Left kidney (tissue), 2 donors: ENCODE data around the gene UAP1L1. TPM values are rescaled to one million over a fixed set of nuclear protein-coding genes. Genes with fewer than 3 reads are reported as not detected.

Experiments used
- DNase-seq: peaks from one replicate; pipeline ENCODE4 v3.0.0-alpha.2; 2013
- polyA plus RNA-seq: library from polyadenylated mRNA; unstranded; fragments of 120-200 nt; gene quantifications from one replicate; pipeline ENCODE4 v1.2.1, GENCODE V29; 2013; ENCODE audit not compliant: insufficient read length

Gene UAP1L1
- polyA plus RNA-seq, 1 donor = 6.9 TPM

GRCh38 chr9:137095664-137096517 lies 18.6 kb downstream of the UAP1L1 start:
- no peak for DNase-seq

DNA sequence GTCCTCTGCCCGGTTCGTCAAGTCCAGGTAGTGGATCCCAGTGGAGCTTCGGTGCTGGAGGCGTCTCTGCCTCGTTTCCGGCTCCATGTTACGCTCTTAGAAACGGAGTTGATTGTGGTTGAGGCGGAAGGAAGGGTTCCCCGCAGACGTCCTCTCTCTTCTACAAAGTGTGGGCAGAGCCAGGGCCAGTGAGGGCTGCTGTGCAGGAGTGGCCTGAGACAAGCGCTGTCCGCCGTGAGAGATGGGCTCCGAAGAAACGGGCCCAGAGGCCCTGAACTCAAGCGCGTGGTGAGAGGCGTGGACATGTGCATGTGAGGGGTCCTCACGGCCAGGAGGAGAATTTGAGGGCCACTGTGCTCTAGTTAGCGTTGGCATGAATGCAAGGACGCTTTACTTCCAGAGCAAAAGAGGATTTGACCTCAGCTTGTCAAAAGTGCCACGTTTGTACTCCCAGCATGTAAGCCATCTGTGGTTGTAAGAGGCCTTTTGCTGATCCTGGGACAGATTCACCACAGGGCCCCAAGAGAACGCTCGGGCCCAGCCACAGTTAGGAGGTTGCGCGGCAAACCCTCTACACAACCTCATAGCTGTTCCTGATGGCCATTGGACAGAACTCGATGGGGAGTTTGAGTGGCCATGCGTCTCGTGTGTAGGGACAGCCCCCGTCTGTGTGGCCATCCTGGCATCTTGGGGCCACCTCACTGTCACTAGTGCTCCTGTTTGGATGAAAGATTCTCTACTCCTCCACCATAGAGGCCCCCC lies 19.6 kb downstream of the UAP1L1 start:
- DNase-seq = no peak

DNA sequence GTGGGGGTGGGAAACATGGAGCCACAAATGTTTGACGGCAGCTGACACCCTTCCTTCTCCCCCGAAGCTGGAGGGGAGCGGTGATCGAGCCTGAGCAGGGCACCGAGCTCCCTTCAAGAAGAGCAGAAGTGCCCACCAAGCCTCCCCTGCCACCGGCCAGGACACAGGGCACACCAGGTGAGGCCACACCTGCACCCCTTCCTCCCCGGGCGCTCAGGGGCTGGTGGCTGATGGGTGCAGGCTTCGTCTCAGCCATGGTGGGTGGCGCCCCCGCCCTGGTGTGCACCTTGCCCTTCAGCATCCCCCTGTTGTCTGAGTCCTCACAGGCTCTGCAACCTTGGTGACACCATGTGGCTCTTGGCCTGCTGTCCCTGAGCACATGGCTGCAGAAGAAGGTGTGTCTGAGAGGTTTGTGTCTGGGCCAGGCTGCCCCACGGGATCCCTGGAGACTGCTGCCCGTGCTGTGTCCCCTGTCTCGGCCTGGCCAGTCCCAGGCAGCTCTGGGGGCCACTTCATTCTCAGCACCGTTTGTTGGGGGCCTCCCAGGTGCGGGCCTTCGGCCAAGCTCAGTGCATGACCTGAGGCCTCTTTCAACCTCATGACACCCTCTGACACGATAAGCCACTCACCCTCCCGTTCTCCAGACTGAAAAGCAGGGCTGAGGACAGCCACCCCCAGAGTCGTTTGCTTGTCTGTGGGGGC lies 20.6 kb downstream of the UAP1L1 start:
- no peak for DNase-seq

GRCh38 chr9:137099231-137099630 lies 21.9 kb downstream of the UAP1L1 start:
- DNase-seq = no peak

DNA sequence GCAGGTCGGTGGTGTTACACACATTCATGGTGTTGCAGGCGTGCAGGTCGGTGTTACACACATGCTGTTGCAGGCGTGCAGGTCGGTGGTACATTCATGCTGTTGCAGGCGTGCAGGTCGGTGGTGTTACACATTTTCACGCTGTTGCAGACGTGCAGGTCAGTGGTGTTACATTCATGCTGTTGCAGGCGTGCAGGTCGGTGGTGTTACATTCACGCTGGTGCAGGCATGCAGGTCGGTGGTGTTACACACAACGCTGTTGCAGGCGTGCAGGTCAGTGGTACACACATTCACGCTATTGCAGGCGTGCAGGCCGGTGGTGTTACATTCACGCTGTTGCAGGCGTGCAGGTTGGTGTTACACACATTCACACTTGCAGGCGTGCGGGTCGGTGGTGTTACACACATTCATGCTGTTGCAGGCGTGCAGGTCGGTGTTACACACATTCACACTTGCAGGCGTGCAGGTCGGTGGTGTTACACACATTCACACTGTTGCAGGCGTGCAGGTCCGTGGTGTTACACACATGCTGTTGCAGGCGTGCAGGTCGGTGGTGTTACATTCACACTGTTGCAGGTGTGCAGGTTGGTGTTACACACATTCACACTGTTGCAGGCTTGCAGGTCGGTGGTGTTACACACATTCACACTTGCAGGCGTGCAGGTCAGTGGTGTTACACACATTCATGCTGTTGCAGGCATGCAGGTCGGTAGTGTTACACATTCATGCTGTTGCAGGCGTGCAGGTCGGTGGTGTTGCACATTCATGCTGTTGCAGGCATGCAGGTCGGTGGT lies 26.1 kb downstream of the UAP1L1 start:
- DNase-seq = no peak

DNA sequence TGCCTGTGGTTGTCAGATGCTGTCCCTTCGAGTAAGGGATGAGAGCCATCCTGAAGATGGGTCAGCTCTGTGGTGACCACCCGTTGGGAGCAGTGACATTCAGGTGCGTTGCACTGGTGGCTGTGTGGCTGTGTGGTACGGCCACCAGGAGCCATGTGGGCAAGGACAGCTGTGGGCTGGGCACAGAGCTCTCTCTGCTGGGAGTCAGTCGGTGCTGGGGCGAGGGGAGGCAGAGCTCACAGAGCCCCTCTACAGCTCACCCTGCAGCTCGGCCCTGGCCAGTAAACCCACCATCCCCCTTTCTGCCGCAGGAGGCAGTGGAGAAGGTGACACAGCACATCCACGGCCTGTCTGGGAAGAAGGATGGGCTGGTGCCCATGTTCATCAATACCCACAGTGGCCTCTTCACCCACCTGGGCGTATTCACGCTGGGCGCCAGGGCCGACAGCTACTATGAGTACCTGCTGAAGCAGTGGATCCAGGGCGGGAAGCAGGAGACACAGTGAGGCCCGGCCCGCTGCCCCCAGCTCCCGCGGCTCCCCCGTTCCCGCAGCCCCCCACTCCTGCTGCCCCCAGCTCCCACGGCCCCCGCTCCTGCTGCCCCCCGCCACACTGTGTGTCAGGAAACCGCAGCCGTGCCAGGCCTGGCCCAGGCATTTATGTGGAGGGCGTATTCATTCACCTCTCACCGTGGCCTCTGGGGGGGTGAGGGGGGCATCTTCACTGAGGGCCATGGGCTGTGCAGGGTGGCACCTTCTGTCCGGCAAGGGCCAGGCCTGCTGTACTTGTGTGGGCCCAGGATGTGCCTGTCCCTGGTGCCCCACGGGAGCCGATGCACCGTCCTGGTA lies 28.7 kb downstream of the UAP1L1 start:
- DNase-seq = no peak

- no peak for DNase-seq
Observed at GRCh38 chr9:137106662-137107250, 29.4 kb downstream of the UAP1L1 start.

GRCh38 chr9:137107312-137107921 lies 30.1 kb downstream of the UAP1L1 start:
- DNase-seq = no peak

GRCh38 chr9:137107982-137108381 lies 30.7 kb downstream of the UAP1L1 start:
- no peak for DNase-seq

- DNase-seq = no peak
Observed at GRCh38 chr9:137108608-137109249, 31.4 kb downstream of the UAP1L1 start.

DNA sequence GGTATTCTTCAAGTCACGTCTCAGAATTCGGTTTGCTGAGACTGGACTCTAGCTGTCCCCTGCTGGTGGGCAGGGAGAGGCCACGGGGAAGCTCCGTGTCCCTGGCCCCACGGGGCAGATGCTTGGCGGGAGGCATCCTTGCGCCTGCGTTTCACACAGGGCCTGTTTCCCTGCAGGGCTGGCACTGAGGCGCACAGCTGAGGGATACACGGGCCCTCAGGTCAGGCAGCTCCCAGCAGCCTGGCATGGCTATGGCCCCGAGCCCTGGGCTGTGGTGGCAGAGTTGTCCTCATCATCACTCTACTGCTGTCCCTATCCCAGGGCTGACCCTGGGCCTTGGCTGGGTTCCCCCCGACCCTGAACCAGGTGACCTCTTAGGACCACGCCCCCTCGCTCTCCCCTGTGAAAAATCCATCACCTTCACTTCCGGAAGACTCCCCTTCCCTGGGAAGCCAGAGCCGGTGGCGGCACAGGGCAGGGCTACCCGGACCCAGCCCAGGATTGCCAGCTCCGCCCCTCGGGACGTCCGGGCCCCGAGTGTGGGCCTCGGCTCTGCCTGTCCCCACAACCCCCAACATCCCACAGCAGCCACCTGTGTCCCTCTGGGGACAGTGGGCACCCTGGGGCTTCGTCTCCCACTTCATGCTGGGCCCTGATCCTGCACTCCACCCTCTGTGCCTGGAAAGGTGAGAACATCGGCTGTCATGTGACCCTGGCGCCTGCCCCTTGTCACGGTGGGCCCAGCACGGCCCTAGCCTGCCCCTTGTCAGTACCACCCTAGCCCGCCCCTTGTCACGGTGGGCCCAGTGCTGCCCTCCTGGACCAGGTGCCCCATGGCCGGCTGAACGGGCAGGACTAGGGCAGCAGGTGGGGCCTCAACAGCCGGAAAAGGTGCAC lies 32.2 kb downstream of the UAP1L1 start:
- no peak for DNase-seq

- no peak for DNase-seq
Observed at GRCh38 chr9:137110147-137110910, 33.0 kb downstream of the UAP1L1 start.

DNA sequence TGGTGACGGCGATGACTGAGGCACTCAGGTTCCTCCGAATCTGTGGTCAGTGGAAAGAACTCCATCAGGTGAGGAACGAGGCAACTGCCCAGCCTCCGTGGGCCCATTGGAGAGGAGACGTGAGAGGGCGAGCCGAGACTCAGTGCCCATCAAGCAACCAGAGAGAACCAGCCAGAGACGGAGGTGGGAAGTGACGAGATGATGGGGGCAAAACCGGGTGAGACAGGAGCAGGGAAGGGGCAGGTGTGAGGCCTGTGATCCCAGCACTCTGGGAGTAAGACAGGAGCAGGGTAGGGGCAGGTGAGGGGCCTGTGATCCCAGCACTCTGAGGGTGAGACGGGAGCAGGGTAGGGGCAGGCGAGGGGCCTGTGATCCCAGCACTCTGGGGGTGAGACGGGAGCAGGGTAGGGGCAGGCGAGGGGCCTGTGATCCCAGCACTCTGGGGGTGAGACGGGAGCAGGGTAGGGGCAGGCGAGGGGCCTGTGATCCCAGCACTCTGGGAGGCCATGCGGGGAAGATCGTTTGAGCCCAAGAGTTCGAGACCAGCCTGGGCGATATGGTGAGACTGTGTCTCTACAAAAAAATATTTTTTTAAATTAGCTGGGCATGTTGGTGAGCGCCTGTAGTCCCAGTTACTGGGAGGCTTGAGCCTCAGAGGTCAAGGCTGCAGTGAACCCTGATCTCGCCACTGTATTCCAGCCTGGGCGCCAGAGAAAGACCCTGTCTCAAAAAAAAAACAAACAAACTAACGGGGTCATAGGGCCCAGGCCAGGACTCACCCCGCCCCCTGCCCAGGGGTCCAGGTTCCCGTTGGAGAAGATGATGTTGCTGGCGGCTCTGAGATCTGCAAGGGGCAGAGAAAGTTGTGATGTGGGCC lies 33.8 kb downstream of the UAP1L1 start:
- DNase-seq = no peak

- no peak for DNase-seq
Observed at GRCh38 chr9:137111788-137112563, 34.7 kb downstream of the UAP1L1 start.

DNA sequence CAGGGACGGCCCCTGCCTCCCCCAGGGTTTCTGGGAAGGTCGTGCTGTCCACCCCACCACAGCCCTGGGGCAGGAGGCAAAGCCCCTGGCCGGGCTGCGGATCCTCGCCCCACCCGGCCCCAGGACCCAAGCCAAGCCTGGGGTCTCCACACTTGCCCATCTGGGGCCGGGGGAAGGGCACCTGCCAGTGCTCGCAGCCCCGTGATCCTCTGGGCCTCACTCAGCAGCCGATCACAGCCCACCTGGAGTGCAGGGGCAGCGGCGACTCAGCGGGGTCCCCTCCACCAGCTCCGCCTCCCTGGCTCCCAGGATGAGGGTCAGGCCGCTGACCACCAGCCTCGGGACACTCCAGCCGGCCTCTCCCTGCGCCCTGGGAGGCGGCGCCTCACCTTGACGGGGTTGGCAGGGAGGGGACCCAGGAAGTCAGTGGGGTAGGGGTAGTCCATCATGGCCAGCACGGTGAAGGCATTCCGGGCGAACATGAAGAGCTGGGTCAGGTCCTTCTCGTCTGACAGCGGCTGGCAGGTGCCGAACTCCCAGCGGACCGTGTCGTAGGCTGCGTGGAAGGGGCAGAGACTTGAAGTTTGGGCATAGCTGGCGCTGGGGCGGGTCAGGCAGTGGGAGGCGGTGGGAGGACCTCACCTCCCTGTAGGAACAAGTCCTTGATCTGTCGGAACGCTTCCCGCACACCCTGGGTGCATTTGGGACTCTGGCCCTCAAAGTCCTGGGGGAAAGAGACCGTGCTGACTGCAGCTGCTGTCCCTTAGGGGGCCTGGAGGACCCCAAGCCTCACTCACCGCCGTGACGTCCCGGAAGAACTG lies 35.5 kb downstream of the UAP1L1 start:
- DNase-seq = no peak
